Stromal cell of bone marrow (primary cell): ENCODE data around the gene ANKRD23.
A peak's percentile ranks its signal among the peaks of the same experiment; 100 is the strongest.

ENCODE experiments used
- DNase-seq: peaks from one replicate; pipeline ENCODE4 v3.0.0-alpha.2; 2012; ENCODE audit warnings: low read depth

Gene ANKRD23

DNA sequence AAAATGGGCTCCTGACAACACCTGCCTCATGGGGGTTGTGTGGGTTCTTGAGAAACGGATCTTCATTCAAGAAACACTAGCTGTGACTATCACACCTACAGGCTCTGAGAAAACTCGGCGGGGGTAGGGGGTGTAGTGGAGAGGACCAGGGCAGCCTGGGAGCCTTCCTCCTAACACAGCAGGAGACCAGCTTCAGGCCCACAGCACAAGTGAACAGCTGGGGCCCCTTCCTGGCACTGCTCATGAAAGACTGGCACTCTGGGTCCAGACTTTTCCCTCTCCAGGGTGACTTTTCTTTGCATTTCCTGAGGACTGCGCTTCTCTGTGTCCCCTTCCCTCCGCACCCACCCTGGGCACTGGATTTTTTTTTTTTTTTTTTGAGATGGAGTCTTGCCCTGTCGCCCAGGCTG lies 33.2 kb upstream of the ANKRD23 start:
- DNase-seq, result no peak

DNA sequence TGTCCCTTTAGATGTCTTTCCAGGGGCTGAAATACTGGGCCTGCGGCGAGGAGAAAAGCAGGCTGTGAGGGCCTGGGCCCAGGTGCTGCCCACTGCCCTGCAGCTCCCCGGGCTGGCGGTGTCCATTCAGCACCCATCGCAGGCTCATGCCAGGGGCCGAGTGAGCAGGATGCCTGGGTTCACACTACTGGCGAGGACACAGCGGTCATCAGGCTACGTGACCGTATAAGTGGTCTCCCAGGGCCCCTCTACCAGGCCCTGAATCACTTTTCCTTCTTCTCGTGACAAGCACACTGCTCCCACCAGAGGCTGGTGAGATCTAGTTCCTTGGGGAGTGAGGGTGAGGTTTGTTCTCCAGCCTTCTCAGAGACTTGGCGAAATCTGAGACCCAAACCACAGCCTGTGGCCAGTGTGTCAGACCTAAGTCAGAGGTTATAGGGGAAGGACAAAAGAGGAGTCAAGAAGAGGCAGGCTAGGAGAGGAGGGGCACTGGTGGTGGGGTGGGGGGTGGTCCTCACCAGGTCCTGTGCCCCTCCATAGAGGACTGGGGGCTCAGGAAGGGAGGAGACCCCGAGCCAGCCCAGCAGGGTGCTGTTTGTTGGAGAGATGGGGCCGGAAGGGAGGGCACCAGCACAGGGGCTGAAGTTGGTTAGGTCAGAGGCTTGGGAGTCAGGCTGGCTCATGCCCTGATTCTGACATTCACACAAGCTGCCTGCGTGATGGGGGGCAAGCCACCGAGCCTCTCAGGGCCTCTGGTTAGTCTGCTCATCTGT lies 32.6 kb upstream of the ANKRD23 start:
- peak; percentile 95 for DNase-seq

DNA sequence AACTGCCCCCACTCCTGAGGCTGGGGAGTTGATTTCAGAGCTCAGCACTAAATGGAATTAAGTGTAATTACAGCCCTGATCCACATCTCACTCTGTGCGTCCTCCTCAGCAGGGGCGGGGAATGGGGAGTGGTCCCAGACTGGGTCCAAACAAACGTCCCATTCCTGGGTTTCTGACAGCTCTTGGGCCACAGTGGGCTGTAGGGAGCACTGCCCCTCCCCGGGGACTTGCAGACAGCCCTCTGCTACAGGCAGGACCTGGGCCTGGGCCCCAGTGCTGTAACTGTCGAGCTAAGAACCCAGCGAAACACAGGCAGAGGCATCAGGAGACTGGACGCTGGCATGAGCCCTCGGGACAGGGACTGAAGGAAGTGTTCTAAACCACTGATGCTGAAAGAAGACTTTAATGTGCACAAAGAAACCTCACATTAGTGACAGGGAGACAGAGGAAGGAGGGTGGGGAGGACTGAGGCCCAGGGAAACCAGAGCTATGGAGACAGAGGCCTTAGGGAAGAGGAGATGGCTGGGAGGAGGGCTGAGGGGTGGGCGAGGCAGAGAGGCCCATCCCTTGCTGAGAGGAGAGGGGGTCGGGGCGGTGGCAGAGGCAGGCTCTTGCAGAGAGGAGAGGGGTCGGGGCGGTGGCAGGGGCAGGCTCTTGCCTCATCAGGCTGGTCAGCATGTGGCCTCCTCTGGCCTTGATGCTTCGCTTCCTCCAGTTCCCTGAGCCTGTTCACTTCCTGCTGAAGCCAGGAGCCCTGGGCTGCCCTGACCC lies 31.9 kb upstream of the ANKRD23 start:
- no peak for DNase-seq

DNA sequence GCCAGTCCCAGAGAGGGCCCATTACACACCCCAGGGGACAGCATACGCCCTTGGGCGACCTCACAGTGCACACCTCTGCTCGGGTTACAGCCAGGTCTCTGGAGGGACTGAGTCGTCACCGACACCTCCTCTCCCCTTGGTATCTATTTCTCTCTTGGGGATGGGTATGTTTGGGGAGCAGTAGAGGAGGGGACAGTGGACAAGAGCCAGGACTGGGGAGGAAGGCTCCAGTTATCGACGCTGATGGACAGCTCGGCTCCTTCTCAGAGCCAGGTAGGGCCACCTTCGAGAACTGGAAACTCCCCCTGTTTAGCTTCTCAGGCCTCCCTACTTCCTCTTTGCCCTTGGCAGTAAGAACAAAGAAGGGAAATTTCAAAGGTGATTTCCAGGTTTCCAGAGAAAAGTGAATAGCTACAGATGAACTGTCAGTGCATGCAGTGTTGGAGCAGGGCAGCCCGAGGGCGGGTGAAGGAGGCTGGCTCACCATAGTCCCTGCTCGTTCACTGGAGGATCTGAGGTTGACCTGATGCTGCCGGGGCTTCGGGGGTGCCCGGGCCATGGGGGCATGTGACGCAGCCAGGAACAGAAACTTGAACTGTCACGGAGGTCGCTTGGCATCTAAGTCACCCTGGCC lies 30.5 kb upstream of the ANKRD23 start:
- DNase-seq, result no peak

DNA sequence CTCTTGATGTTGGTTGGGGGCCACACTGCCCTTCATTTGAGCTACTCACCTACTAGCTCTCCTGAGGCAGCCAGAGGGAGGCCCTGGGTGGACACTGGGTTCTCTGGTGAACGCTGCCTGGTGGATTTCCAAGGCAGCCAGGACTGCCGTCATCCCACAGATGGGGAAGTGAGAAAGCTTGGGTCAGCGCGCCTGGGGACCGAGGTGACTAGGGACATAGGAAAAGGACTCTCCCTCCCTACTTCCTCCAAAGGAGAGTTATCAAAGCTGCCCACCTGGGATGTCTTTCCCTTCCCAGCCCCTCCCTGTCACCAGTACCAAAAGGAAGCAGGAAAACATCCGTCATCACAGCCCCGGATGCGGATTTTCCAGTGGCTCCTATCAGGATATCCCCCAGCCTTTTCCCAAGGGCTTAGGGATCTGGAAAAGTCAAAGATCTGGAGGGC lies 29.9 kb upstream of the ANKRD23 start:
- no peak for DNase-seq

DNA sequence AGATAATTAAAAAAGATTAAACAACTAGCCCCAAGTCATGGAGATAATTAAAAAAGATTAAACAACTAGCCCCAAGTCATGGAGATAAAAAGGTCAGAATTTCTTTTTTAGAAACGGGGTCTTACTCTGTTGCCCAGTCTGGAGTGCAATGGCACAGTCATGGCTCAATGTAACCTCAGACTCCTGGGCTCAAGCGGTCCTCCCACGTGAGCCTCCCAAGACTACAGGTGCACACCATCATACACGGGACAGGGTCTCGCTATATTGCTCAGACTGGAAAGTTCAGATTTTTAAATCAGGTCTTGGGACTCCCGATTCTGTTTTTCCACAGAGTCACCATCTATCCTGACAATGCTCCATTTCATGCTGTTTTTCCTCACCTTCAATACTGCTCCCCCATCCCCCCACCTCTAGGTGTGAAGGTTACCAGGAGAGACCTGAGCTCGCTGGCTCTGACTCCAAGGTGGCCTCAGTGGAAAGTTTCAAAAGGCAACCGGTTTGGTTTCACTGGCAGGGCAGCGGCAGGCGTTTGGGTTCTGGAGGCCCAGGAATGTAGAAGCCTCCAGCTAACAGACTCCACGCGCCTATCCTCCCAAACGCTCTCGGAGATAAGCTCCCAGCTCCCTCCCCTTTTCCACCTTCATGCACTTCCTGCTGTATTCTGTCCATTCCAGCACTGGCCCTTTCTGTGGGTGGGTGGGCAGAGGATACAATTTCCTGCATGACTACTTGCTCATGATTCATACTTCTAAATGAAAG lies 28.9 kb upstream of the ANKRD23 start:
- no peak for DNase-seq

DNA sequence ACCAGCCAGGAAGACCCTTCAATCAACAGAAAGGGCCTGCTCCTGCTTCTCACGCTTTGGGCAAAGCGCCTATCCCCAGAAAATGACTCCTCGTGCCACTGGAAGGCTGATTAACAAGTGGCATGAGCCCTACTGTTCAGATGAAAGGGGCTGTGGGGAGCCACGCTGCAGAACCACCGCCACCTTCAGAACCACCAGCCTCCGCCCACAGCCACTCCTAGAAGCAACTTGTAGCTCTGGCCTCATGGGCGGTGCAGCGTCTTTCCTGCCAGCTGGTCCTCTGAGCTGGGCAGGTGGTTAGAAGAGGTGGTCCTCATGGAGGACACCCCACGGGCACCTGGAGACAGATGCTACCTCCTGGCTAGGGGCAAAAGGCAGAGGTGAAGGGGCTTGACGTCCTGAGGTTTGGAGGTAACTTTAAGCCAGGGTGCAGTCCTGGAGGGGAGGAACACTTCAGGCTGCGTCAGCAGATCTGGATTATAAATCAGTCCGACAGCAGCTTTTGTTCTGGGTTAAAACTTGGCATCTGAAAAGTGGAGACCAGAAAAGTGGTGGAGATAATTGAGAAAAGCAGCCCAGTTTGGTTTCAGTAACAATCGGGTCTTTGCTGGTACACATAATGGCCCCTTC lies 26.9 kb upstream of the ANKRD23 start:
- no peak for DNase-seq

DNA sequence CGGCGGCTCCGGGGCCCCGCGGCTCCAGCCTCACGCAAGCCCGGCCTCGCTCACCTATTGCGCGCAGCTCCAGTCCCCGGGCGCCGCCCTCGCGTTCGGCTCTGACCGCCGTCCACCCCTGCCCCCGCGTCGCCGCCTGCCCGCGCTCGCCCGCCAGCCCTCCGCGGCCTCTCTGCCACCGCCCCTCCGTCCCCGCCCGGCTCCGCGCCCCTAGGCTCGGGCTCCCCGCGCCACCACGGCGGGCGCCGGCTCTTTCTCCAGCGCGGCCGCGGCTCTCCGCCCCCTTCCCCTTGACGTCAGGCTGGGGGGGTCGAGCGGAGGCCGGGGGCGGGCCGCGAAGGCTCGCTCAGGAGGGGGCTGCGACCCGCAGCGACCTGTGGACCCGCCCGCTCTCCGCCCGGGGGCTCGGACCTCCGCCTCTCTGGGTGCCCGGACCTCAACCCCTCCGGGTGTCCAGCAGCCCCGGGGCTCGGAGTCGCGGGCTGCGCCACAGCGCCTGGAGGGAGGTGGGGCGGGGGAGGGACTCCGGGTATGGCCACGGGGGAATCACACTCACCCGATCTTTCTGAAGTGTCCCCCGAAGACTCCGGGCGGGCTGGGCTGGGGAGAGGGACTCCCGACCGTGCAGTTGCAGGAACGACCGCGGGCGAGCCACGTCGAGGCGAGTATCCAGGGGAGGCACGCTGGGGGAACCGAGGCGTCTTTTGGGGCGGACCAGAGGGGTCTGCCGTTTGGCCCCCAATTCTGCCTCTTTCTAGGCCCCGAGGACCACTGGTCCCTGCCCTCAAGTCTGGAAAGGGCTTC lies 26.2 kb upstream of the ANKRD23 start, which contains the start of gene SEMA4C:
Gene SEMA4C, minus strand, starts transcription at position 259 of the 804 bp plus-strand sequence. CDS start 2,194 bp downstream, outside the sequence.
- no peak for DNase-seq

DNA sequence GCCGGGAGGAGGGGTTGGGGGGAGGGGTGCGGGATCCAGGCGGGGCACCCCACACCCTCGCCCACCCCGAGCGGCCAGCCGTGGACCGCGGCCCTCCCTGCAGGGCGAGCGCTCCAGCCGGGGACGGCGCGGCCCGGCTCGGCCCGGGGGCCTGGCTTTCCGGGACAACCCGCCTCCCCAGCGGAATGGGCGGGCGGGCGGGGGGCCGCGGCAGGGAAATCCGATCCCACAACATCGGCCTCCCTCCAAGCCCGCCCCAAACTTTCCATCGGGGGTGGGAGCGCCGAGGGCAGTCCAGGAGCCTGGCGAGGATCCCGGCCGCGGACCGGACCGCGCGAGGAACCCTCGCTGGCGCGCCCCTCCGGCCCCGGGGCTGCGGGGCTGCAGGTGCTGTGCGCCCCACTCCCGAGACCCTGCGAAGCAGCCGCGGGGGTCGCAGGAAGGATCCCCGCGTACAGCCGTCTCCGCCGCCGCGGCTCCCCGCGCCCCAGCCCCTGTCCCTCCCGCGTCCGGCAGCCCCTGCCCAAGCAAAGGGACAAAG lies 25.5 kb upstream of the ANKRD23 start:
- DNase-seq, result peak; percentile 74

DNA sequence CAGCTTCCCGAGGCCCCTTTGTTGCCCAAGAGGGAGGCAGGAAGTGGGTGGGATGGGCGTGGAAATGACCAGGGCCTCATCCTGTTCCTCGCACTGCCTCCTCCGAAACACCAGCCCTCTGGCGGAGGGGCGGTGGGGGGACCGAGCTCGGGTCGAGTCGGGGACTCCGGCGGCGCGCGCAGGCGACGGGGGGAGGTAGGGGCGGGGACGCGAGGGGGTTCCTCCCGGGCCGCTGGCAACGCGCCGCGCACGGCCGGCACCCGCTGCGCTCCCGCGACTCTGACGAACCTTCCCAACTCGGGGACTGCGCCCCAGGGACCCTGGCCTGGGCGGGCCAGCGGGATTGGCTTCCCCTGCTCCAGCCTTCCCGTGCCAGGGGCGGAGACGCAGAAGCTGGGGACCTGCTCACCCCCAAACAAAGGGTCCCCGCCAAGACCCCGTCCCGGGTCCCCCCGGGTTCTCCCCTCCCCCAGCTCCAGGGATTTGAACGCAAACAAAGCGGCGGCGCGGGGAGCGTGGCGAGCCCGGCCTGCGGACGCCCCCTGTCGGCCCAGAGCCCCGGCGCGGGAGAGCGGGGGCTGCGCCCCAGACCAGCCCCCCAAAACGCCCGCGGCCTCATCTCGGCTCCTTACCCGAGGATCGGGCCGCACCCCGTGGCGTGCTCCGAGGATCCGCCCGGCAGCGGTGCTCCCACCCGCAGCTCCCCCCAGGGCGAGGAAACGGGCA lies 24.9 kb upstream of the ANKRD23 start:
- DNase-seq, result peak; percentile 82

DNA sequence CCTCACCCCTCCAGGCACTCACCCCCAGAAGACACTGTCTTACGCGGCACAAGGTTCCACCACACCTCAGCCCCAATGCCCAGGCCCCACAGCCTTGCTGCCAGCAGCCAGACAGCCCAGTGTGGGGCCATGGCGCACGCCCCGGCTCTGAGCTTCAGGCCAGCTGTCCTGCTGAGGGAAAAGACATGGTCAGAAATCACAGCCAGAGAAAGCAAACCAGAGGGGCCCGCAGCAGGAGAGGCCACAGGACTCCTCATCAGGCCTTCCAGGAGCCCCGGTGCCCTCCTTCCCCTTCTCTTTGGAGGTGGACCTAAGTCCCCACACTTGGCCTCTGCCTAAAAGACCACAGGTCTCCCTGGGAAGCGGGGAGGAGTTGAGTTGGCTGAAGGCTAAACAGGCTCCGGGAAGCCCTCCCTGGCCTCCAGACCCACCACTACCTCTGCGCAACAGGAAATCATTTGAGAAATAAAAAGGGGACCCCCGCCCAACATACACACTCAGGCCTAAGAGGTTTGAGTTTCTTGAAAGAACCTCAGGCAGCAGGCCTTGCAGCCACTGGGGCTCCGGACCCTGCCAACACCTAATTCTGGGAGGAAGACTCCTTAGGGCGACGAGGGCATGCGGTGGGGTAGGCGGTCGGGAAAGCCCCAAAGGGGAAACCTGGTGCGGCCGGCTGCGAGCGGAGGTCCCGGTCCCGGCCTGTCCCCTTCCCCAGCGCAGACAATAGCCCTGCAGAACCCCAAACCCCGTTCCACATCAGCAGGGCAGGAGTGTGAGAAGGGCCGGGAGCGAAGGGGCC lies 24.1 kb upstream of the ANKRD23 start:
- no peak for DNase-seq

DNA sequence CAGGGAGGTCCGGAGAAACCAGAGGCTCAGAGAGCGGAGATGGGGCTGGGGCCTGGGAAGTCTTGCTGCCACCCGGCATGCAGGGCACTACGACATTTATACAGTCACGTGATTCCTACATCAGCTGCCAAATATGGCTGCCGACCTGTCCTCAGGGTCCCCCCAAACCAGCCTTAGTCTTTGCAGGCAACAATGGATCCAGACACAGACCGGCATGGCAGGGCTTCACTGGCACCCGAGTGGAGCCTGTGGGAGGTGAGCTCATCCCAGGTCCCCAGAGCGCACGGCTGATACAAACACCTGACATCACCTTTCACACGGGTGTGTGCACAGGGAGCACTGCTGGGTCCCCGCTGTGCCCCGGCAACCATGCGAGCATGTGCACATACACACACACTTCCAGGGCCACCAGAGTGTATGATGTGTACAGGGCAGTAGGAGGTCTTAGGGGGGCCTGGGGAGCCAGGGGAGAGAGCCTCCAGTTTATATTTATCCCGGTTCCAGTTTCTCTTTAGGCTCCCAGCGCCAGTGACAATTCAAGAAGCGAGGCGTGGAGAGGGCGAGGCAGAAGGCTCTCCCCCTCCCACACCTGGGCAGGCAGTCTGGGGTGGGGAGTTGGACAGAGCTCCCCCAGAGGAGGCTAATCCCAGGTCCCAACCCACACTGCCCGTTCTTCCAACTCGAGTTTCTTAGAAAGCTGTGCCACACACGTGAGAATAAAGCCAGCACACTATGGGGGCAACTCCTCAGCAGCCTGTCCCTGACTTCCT lies 23.4 kb upstream of the ANKRD23 start:
- DNase-seq, result no peak

DNA sequence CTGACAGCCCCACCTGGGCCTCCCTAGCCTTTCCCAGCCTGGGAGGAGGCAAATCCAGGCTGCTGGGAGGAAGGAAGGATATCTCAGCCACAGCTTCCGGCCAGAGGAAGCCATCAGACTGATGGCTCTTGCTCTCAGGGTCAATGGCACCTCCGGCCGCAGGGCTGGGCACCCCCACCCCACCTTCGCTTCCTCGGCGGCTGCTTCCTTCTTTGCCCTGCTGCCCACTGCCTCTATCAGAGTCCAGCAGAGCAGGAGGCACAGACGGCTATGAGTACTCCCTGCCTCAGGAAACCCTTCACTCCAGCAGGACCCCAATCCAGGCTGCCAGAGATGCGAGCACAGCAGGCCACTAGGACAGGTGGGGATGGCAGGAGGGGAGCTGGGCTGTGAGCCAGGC lies 22.8 kb upstream of the ANKRD23 start:
- no peak for DNase-seq

DNA sequence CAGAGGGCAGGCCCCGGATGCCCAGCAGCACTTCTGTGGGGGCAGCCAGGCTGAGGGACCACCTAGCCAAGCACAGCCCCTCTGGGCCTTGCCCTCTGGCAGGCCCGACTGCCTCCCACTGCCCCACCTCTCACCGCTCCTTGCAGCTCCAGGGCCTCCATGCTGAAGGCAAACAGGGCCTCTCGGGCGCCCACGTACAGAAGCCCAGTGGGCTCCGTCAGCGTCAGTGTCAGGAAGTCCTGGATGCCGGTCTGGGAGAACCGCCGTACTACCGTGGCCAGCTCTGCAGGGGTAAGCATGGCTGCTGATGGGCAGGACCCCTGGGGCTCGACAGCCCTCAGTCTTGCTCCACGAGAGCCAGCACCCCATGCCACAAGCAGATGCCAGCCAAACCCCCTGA lies 22.3 kb upstream of the ANKRD23 start:
- DNase-seq, result no peak

DNA sequence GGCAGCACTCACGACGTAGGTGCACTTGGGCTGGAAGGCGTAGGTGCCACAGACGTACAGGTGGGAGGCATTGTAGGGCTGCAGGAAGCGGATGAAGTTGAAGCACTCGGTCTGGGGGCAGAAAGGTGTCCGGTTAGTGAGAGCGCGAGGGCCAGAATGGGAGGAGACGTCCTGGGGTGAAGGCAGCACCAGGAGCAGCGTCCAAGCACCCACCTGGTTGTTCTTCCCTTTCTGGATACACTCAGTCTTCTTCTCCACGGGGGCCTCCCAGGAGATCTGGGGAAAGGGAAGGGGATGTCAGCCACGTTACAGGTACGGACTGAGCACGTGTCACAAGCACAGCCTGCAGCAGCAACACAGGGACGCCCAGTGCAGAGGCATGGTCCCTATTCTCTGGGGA lies 21.8 kb upstream of the ANKRD23 start:
- no peak for DNase-seq

DNA sequence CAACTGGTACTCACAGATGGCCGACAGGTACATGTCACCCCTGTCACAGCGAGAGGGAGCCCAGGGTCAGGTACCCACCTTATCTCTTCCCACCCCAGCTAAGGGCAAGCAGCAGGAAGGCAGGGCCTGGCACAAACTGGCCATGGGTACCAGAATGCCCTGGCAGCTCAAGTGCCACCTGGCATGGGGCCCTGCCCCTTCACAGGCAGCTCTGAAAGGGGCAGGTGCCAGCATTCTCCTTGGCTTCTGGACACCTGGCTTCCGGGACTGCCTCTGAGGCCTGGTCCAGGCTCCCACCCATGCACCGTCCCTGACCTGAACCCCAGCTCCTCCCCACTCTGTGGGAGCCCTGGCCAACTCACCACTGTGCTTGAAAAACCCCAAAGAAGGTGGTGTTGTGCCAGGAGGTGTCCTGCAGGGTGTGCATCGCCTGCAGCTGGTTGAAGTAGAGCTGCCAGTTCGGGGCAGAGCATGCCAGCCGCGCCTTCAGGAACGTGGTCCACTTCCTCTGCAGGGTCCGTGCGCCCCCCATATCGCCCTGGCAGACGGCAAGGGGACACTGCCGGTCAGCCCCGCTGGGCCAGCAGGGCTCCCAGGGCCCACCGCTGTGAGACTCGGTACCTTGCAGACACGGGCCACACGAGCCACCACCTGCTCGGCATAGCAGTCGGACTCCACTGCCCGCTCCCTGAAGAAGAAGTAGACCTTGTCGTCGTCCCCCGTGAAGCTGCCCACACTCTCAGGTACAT lies 20.7 kb upstream of the ANKRD23 start:
- DNase-seq, result no peak

DNA sequence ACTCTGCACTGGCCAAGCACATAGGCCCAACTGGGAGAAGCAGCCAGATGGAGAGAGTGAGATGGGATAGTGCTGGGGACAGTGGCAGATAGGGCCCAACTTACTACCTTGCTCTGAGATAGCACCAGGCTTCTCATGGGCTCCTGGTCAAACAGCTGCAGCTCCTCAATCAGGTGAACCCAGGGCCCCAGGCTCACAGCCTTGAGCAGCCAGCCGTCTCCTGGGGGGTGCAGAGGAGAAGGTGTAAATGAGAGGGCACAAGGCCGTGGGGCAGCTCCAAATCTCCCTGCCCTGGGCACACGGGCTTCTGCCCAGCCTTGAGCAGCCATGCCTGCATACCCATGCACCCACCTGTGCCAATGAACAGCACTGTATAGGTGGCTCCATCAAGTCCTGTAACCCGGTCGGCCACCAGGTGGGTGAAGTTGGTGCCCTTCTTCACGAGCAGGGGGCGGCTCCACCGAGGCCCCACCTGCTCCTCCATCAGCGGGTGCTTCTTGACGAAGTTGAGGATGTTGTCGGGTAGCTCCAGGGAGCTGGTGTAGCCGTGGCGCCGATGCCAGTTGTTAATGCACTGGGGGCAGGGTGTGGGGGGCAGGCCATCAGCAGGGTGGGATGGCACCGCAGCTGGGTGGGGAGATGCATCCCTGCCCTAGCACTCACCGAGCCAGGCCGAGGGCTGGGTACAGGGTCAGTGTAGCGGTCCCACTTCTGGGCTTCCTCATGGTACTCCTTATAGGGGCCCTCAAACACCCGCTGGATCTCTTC lies 19.9 kb upstream of the ANKRD23 start:
- DNase-seq, result no peak
